ENCODE measurements around the gene NUP85. TPM values are rescaled to one million over a fixed set of nuclear protein-coding genes. Genes with fewer than 3 reads are reported as not detected.
A peak's percentile ranks its signal among the peaks of the same experiment; 100 is the strongest.

NUP85 gene
- total RNA-seq, 1 donor, result 41.5 TPM

DNA sequence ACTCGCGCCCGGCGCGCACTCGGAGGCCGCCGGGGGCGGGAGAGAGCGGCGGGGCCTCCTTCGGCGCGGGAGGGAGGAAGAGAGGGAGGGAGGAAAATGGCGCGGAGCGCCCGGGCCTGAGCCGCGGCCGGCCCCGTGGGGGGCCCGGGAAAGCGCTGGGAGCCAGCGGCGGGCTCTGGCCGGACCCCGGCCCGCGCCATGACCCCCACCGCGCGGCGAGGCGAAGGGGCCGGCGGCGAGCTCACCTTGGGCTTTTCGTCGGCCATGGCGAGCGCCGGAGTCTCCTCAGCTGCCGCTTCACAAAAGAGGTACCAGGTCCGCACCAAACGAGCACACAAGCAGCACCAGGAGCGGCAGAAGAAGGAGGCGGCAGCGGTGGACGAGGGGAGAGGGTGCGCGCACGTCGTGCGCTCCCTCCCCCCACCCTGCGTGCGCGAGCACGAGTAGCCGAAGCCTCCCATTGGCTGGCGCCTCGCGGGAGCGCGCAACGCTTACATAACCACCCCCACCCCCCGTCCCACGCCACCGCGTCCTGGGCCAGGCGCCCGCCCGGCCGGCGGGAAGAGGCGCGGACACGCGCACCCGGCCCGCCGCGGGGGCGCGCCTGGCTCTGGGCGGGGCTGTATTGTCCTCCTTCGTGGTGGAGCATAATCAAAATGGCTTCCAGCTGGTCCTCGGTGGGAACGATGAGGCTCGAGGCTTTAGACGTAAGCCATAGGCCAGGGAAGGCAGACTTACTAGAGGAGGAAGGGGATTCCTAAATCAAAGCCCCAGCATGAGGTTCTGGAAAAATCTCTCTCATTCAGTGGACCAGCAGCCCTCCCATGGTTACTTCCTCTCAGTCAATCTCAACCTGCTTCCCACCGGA is 22.7 kb upstream of the NUP85 start, which contains the start of gene SUMO2:
SUMO2 (minus strand) TSS at position 391 of the 868 bp plus-strand sequence; CDS start at position 266, 125 bp downstream.
- TF ChIP-seq, protein P1, sequence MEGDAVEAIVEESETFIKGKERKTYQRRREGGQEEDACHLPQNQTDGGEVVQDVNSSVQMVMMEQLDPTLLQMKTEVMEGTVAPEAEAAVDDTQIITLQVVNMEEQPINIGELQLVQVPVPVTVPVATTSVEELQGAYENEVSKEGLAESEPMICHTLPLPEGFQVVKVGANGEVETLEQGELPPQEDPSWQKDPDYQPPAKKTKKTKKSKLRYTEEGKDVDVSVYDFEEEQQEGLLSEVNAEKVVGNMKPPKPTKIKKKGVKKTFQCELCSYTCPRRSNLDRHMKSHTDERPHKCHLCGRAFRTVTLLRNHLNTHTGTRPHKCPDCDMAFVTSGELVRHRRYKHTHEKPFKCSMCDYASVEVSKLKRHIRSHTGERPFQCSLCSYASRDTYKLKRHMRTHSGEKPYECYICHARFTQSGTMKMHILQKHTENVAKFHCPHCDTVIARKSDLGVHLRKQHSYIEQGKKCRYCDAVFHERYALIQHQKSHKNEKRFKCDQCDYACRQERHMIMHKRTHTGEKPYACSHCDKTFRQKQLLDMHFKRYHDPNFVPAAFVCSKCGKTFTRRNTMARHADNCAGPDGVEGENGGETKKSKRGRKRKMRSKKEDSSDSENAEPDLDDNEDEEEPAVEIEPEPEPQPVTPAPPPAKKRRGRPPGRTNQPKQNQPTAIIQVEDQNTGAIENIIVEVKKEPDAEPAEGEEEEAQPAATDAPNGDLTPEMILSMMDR (IDR thresholded peaks at IDR 0.05; ENCODE audit: insufficient read depth, low read length), result peak; percentile 35
- H3K4me3 ChIP-seq (ENCODE audit: low read depth, low read length), result peak within 1 kb of the TSS; percentile 96
- DNase-seq (ENCODE audit: low read depth), result peak; percentile 94

DNA sequence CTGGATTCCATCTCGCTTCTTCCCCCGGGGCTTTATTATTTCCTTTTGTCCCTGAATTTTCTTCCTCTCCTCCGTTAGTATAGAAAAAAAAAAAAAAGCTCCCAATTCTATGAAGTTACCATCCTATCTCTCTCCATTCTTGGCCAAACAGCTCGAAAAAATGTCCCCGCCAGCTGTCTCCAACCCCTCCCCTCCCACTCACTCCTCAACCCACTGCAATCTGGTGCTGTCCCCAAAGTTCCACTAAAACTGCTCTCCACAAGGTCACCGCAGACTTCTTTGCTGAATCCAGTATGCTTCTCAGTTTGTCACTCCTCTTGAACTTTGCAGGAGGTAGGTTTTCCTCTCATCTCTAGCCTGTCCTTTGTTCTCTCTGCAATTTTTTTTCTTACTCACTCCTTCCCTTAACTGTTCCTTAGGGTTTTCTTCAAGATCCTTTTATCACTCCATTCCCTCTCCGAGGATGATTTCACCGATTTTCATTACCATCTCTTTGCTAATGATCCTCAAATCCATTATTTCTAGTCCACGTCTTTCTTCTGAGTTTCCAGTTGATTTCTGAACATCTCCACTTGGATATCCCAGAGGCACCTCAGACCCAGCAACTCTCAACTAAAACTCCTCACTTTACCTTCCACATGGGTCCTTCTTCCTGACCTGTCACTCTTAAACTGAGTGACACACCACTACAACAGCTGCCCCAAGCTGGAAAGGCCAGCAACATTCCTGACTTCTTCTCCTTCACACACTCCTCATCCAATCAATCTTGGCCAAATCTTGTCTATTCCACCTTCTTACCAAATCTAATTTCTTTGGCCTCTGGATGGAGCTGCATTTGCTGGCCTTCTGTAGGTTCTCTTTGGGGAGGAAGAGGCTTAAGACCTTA is 21.2 kb upstream of the NUP85 start:
- H3K4me3 ChIP-seq (ENCODE audit: low read depth, low read length), result no peak overlapping the region
- TF ChIP-seq, protein P1 (IDR thresholded peaks at IDR 0.05; ENCODE audit: insufficient read depth, low read length), result no peak
- DNase-seq (ENCODE audit: low read depth), result no peak

DNA sequence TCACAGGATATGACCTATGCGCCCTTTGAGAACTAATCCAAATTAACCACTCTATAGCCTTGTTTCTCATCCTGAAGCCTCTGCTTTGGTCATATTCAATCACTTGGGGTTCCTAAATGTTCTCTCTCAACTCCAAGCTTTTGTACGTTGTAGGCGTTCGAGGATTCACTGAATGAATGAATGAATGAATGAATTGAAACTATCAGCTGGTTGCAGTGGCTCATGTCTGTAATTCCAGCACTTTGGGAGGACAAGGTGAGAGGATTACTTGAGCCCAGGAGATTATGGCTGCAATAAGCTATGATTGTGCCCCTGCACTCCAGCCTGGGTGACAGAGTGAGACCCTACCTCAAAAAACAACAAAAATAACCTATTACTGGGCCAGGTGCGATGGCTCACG is 16.9 kb upstream of the NUP85 start:
- DNase-seq (ENCODE audit: low read depth), result no peak
- H3K4me3 ChIP-seq (ENCODE audit: low read depth, low read length), result no peak overlapping the region

DNA sequence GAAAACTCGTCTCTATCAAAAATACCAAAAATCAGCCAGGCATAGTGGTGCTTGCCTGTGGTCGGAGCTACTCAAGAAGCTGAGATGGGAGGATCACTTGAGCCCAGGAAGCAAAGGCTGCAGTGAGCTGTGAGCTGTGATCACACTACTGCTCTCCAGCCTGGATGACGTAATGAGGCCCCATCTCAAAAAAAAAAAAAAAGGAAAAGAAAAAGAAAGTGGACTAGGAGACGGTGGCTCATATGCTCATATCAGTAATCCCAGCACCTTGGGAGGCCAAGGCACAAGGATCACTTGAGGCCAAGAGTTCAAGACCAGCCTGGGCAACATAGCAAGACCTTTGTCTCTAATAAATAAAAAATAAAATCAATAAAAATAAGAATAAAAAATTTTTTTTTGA is 13.9 kb upstream of the NUP85 start:
- DNase-seq (ENCODE audit: low read depth), result peak; percentile 37
- no peak overlapping the region for H3K4me3 ChIP-seq (ENCODE audit: low read depth, low read length)
- TF ChIP-seq, protein P1 (IDR thresholded peaks at IDR 0.05; ENCODE audit: insufficient read depth, low read length), result no peak

More for the DNA sequence above, 16.9 kb upstream of the NUP85 start:
- TF ChIP-seq, protein P1 (IDR thresholded peaks at IDR 0.05; ENCODE audit: insufficient read depth, low read length), result no peak

DNA sequence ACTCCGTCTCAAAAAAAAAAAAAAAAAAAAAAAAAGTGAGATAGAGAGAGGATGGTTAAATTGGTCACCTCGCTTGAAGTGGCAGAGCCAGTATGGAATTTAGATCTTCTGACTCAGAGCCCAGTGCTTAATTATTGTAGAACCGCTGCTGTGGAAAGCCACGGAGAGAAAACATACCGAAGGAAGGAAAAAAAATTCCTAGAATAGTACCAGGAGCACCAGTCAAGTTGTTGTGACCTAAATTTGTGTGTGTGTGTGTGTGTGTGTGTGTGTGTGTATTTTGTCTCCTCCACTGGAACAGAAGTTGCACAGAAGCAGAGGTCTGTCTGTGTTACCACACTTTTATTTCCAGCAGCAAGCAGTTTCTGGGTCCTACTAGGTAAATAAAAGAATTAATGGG is 10.6 kb upstream of the NUP85 start:
- TF ChIP-seq, protein P1 (IDR thresholded peaks at IDR 0.05; ENCODE audit: insufficient read depth, low read length), result no peak
- no peak for DNase-seq (ENCODE audit: low read depth)

DNA sequence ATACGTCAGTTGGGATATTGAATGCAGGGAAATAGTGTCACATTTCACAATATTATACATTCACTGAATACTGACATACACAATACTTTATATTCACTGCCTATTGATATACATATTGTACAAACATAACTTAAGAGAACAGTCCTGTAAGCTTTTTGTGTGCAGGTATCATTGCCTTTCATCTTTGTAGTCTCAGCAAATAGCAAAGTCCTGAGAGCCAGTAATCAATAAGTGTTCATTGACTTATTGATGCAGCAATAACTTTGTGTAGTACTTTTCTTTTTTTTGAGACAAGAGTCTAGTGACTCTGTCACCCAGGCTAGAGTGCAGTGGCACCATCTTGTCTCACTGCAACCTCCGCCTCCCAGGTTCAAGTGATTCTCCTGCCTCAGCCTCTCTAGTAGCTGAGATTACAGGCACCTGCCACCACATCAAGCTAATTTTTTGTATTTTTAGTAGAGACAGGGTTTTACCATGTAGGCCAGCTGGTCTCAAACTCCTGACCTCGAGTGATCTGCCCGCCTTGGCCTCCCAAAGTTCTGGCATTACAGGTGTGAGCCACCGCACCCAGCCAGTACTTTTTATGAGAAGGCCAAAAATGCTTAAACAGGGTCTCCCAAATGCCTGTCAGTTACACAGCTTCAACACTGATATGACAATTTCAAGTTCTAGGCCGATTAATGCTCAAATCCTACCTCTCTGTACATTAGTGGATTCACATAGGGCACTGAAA is 5.4 kb upstream of the NUP85 start:
- DNase-seq (ENCODE audit: low read depth), result no peak
- no peak overlapping the region for H3K4me3 ChIP-seq (ENCODE audit: low read depth, low read length)
- TF ChIP-seq, protein P1 (IDR thresholded peaks at IDR 0.05; ENCODE audit: insufficient read depth, low read length), result no peak

More for the DNA sequence above, 10.6 kb upstream of the NUP85 start:
- no peak overlapping the region for H3K4me3 ChIP-seq (ENCODE audit: low read depth, low read length)

All from fibroblast of the aortic adventitia (primary cell).